Tibial nerve (tissue), 4 donors: ENCODE results near the gene ERBB3. TPM values are rescaled to one million over a fixed set of nuclear protein-coding genes. Genes with fewer than 3 reads are reported as not detected.
A peak's percentile ranks its signal among the peaks of the same experiment; 100 is the strongest.

Experiments used
- DNase-seq, 2 donors: peaks; one replicate each; pipeline ENCODE4 v3.0.0-alpha.2; 2019; ENCODE audit warnings: low spot score in 2 of 2
- H3K27ac ChIP-seq, 4 donors: fragments of 200-600 bp; sonication (generic) in 3 of 4; one replicate each; pipeline ENCODE4 v1.5.1; 2017 to 2019; ENCODE audit warnings: mild to moderate bottlenecking in 1 of 4
- H3K27me3 ChIP-seq, 2 donors: fragments of 200-600 bp; sonication (generic) in 1 of 2; one replicate each; pipeline versions ENCODE4 v1.5.1 to v1.6.0; 2017 to 2019
- H3K36me3 ChIP-seq, 3 donors: fragments of 200-600 bp; sonication (generic); one replicate each; pipeline ENCODE4 v1.5.1; 2018 to 2019
- H3K4me1 ChIP-seq, 4 donors: fragments of 200-600 bp; sonication (generic) in 3 of 4; one replicate each; pipeline ENCODE4 v1.5.1; 2017 to 2019
- H3K4me3 ChIP-seq, 4 donors: fragments of 200-600 bp; sonication (generic) in 3 of 4; one replicate each; pipeline ENCODE4 v1.5.1; 2017 to 2019; ENCODE audit warnings: mild to moderate bottlenecking in 1 of 4, moderate library complexity in 1 of 4
- H3K9me3 ChIP-seq, 4 donors: fragments of 200-600 bp; sonication (generic) in 3 of 4; one replicate each; pipeline ENCODE4 v1.5.1; 2017 to 2019
- CTCF ChIP-seq, 5 experiments: fragments of 200-600 bp in 3 of 5; fragments of 450-650 bp in 2 of 5; sonication (generic) in 3 of 5; IDR thresholded peaks; one replicate each; pipeline ENCODE4 v1.5.1; 2016 to 2019; ENCODE audit warnings: antibody characterized with exemption in 5 of 5, mild to moderate bottlenecking in 3 of 5, moderate library complexity in 2 of 5
- EP300 ChIP-seq, 2 donors: sonication (generic); formaldehyde crosslinking; IDR thresholded peaks; one replicate each; pipeline ENCODE4 v1.6.1; 2017; ENCODE audit warnings: antibody characterized with exemption in 2 of 2, mild to moderate bottlenecking in 1 of 2
- POLR2A ChIP-seq, 2 donors: fragments of 450-650 bp; IDR thresholded peaks; one replicate each; pipeline ENCODE4 v1.6.1; 2017; ENCODE audit warnings: antibody characterized with exemption in 2 of 2, mild to moderate bottlenecking in 2 of 2, moderate library complexity in 2 of 2
- WGBS, 2 donors: methylation state at CpG; one replicate each; pipeline ENCODE4 v1.1.5; 2018; 5-methylcytosine and 5-hydroxymethylcytosine counted together
- total RNA-seq, 4 donors: library from RNA; depleted of rRNA; stranded (reverse); fragments of >200 nt; gene quantifications; one replicate each; pipeline ENCODE4 v1.1.0, GENCODE V29; 2016

The ERBB3 gene
- total RNA-seq, 4 donors from 2014 or later: 90.6 to 165 (median 99.8) TPM

GRCh38 chr12:56152132-56152755, 72.3 kb downstream of the ERBB3 start, which contains the start of gene MYL6B:
MYL6B (plus strand) TSS chr12:56152587; CDS start chr12:56153919, 1,332 bp downstream.
- TF ChIP-seq POLR2A (IDR thresholded peaks at IDR 0.05) (peak; percentile 43 to 62), CTCF (IDR thresholded peaks at IDR 0.05) (peak in 1 of 5 experiments; percentile 15), EP300 (IDR thresholded peaks at IDR 0.05) (peak; percentile 93 to 95)
- 0% methylated on average over 34 to 37 of the region's 37 CpGs for WGBS, 2 donors
- peaks cover 0 to 5% (median 0%) of the 10 kb centered on the region in 3 donors for H3K36me3 ChIP-seq
- H3K4me1 ChIP-seq: peaks cover 0 to 44% (median 12%) of the 10 kb centered on the region in 4 donors
- no peaks in the 10 kb centered on the region for H3K9me3 ChIP-seq
- no peaks in the 10 kb centered on the region for H3K27me3 ChIP-seq
- H3K4me3 ChIP-seq: peak within 1 kb of the TSS; percentile 55 to 74 (median 71)
- H3K27ac ChIP-seq: peak within 1 kb of the TSS; percentile 87 to 96 (median 92)
- DNase-seq: peak; percentile 89

Other genes with a start within 250 kb of the ERBB3 start
- 10 to 100 TPM in 1 of 4 donors, 1 to 10 TPM in 3; 3.1 to 35.1 (median 5.6) TPM for gene MMP19, start 237.2 kb upstream of the ERBB3 start, total RNA-seq
- gene PYM1, start 152.3 kb upstream of the ERBB3 start, total RNA-seq: 10 to 100 TPM; 25.3 to 53.4 (median 39.9) TPM
- 100 to 1,000 TPM in 1 of 4 donors, 10 to 100 TPM in 3; 24.9 to 544 (median 34.3) TPM for gene DGKA, start 149.0 kb upstream of the ERBB3 start, total RNA-seq
- 1 to 10 TPM in 1 of 4 donors, under 1 TPM in 1, not detected in 2; 0.87 to 1.6 TPM for gene PMEL, start 114.1 kb upstream of the ERBB3 start, total RNA-seq
- 10 to 100 TPM; 10.3 to 22.2 (median 13.8) TPM for gene CDK2, start 113.3 kb upstream of the ERBB3 start, total RNA-seq
- gene RAB5B, start 106.1 kb upstream of the ERBB3 start, total RNA-seq: 100 to 1,000 TPM in 1 of 4 donors, 10 to 100 TPM in 3; 71.7 to 111 (median 83.0) TPM
- 10 to 100 TPM; 20.4 to 39.1 (median 28.1) TPM for gene SUOX, start 82.9 kb upstream of the ERBB3 start, total RNA-seq
- gene IKZF4, start 59.1 kb upstream of the ERBB3 start, total RNA-seq: 1 to 10 TPM; 3.8 to 9.6 (median 6.4) TPM
- gene RPS26, start 38.2 kb upstream of the ERBB3 start, total RNA-seq: 1,000 to 10,000 TPM in 2 of 4 donors, 100 to 1,000 TPM in 2; 308 to 1,324 (median 859) TPM
- gene PA2G4, start 24.4 kb downstream of the ERBB3 start, total RNA-seq: 100 to 1,000 TPM in 1 of 4 donors, 10 to 100 TPM in 3; 79.6 to 104 (median 93.5) TPM
- 1,000 to 10,000 TPM; 2,638 to 4,802 (median 2,805) TPM for gene RPL41, start 36.5 kb downstream of the ERBB3 start, total RNA-seq
- 1 to 10 TPM; 2.9 to 5.1 (median 4.8) TPM for gene ZC3H10, start 38.1 kb downstream of the ERBB3 start, total RNA-seq
- gene ESYT1, start 48.1 kb downstream of the ERBB3 start, total RNA-seq: 100 to 1,000 TPM in 3 of 4 donors, 10 to 100 TPM in 1; 91.2 to 235 (median 210) TPM
- gene MYL6B, start 72.4 kb downstream of the ERBB3 start, total RNA-seq: 10 to 100 TPM; 43.5 to 80.4 (median 59.1) TPM
- gene MYL6, start 78.2 kb downstream of the ERBB3 start, total RNA-seq: 1,000 to 10,000 TPM; 1,194 to 1,879 (median 1,515) TPM
- gene SMARCC2, start 109.3 kb downstream of the ERBB3 start, total RNA-seq: 100 to 1,000 TPM; 104 to 139 (median 117) TPM
- gene RNF41, start 141.8 kb downstream of the ERBB3 start, total RNA-seq: 10 to 100 TPM; 50.0 to 81.6 (median 62.0) TPM
- 10 to 100 TPM; 15.1 to 41.7 (median 24.6) TPM for gene NABP2, start 144.2 kb downstream of the ERBB3 start, total RNA-seq
- 1 to 10 TPM in 1 of 4 donors, not detected in 3; 1.5 TPM for gene SLC39A5, start 149.9 kb downstream of the ERBB3 start, total RNA-seq
- gene ANKRD52, start 178.2 kb downstream of the ERBB3 start, total RNA-seq: 10 to 100 TPM; 14.6 to 42.4 (median 23.9) TPM
- 10 to 100 TPM; 14.0 to 26.1 (median 22.8) TPM for gene COQ10A, start 186.8 kb downstream of the ERBB3 start, total RNA-seq
- gene CS, start 220.2 kb downstream of the ERBB3 start, total RNA-seq: 100 to 1,000 TPM in 1 of 4 donors, 10 to 100 TPM in 3; 63.7 to 112 (median 84.2) TPM
- gene CNPY2, start 235.8 kb downstream of the ERBB3 start, total RNA-seq: 100 to 1,000 TPM in 2 of 4 donors, 10 to 100 TPM in 2; 94.9 to 141 (median 109) TPM